VCaP (cell line): ENCODE data around the gene PPFIBP2.

Source experiments
- H3K27ac ChIP-seq: fragments of 450-650 bp; 2 replicates; pipeline ENCODE4 v1.5.1; 2017
- TF ChIP-seq, protein P1 (sequence below): fragments of 450-650 bp; conservative IDR thresholded peaks from 2 replicates; pipeline ENCODE4 v1.5.1; 2017; ENCODE audit warnings: mild to moderate bottlenecking, moderate library complexity

The PPFIBP2 gene

DNA sequence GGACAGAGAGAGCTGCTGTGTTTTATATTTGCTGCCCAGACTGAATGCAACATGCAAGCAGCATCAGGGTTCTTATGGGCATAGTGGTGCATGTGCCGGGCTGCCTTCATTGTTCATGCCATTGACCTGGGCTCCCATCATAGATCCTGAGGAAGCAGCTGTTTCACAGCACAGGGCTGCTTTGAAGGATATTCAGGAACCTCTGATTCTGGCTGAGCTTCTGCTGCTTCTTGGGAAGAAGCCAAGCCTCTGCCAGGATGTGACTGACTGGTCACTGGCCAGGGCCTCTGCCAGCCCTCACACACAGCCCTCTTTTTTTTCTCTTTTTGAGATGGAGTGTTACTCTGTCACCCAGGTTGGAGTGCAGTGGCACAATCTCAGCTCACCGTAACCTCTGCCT lies 116.2 kb downstream of the PPFIBP2 start:
- TF ChIP-seq, protein P1, sequence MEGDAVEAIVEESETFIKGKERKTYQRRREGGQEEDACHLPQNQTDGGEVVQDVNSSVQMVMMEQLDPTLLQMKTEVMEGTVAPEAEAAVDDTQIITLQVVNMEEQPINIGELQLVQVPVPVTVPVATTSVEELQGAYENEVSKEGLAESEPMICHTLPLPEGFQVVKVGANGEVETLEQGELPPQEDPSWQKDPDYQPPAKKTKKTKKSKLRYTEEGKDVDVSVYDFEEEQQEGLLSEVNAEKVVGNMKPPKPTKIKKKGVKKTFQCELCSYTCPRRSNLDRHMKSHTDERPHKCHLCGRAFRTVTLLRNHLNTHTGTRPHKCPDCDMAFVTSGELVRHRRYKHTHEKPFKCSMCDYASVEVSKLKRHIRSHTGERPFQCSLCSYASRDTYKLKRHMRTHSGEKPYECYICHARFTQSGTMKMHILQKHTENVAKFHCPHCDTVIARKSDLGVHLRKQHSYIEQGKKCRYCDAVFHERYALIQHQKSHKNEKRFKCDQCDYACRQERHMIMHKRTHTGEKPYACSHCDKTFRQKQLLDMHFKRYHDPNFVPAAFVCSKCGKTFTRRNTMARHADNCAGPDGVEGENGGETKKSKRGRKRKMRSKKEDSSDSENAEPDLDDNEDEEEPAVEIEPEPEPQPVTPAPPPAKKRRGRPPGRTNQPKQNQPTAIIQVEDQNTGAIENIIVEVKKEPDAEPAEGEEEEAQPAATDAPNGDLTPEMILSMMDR: no peak
- peak overlapping the region; percentile 99 for H3K27ac ChIP-seq

DNA sequence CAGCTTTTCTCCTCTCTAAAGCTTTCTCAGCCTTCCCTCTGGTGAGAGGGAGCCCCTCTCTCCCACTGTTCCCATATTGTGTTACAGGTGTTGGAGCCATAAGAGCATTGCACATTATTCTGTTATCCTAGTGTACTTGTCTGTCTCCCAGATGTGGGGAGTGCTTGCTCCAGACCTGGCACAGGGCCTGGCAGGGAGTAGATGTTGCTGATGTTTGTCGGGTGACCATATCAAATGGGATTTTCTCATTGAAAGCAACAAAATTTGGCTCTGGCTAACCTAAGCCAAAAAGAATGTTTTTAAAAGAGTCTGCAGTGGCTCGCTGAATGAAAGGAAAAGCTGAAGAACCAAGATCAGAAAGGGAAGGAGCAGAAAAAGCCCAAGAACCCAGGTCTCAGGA lies 118.4 kb downstream of the PPFIBP2 start:
- TF ChIP-seq, protein P1: no peak
- peak overlapping the region; percentile 99 for H3K27ac ChIP-seq

DNA sequence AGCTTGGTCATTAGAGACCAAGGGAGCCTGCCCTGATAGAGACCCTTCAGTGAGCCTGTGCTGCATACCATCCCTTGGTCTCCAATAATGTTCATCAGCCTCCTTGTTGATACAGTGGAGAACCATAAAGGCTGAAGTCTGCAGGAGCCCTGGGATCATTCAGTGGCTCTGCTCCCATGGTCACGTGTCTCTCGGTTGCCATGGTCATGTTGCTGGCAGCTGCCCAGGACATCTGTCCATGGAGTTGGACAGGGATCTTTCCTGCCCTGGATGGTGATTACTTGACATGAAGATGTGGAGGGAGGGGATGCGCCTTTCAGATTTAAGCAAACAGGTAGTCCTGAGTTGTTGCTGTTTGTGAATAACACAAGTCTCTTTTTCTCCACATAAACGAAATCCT lies 121.3 kb downstream of the PPFIBP2 start:
- H3K27ac ChIP-seq: peak overlapping the region; percentile 99
- TF ChIP-seq, protein P1: no peak

DNA sequence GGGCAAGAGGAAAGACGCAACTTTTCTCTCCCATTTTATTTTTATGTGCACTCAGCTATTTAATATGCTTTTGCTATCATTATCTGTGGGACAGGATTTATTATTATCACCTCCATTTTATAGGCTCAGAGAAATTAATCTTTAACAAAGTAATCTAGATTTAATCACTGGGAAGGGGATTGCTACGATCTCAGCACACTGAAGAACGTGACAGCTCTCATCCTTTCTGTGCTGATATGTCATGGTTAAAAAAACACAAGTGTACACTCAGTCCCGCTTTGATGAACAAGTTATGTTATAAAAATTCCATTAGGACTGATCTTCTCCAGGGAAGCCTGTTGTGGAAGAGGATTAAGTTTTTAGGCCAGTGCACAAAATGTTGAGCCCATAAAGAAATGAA lies 121.9 kb downstream of the PPFIBP2 start:
- H3K27ac ChIP-seq: peak overlapping the region; percentile 99
- TF ChIP-seq, protein P1: no peak

DNA sequence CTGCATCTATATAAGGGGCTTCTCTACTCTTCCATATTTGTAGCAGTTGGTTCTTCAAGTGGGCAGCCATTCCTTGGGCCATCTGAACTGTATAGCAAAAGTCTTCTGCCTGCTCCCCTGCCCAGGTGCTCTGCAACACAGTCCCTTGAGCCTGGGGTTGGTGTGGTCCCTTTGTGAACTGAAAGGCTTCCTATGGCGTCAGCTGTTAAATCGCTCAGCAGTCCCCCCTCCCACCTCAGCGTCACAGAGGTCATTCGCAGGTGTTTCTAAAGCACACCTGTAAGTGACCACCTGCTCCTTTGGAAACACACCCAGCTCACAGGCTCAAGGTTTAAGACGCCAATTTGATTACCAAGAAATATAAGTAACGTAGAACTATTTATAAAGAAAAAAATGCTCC lies 122.6 kb downstream of the PPFIBP2 start:
- peak overlapping the region; percentile 99 for H3K27ac ChIP-seq

DNA sequence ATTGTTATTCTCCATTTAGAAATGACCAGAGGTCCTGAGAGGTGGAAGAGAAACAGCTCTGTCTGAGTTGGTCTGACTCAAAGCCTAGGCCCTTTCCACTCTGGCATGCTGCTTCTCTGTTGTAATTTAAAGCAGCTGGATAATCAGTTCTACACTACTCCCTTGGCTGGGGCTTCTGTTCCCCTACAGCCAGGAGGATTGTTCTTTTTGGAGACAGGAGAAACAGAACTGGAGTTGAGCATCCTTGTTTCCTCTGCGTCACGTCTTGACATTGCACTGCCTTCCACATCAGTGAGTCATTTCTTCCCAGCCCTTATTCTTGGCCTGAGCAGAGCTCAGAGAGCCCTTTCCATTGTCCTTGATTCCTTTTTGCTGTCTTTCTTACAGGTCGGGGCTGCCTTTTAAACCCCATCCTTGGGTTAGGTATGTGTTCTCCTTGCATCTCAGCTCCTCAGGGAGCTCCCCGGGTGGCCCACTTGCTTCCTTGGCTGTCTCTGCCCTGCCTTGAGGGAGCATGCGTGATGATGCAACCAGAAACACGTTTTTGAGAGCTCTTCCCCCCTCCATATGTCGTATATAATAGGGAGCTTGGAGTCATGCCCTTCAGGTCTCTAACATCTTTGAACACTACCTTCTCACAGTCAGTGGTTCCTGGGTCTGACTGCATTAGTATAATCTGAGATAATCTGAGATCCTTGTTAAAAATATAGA lies 123.8 kb downstream of the PPFIBP2 start:
- H3K27ac ChIP-seq: peak overlapping the region; percentile 99
- TF ChIP-seq, protein P1: no peak

More for the DNA sequence above, 122.6 kb downstream of the PPFIBP2 start:
- TF ChIP-seq, protein P1: no peak

DNA sequence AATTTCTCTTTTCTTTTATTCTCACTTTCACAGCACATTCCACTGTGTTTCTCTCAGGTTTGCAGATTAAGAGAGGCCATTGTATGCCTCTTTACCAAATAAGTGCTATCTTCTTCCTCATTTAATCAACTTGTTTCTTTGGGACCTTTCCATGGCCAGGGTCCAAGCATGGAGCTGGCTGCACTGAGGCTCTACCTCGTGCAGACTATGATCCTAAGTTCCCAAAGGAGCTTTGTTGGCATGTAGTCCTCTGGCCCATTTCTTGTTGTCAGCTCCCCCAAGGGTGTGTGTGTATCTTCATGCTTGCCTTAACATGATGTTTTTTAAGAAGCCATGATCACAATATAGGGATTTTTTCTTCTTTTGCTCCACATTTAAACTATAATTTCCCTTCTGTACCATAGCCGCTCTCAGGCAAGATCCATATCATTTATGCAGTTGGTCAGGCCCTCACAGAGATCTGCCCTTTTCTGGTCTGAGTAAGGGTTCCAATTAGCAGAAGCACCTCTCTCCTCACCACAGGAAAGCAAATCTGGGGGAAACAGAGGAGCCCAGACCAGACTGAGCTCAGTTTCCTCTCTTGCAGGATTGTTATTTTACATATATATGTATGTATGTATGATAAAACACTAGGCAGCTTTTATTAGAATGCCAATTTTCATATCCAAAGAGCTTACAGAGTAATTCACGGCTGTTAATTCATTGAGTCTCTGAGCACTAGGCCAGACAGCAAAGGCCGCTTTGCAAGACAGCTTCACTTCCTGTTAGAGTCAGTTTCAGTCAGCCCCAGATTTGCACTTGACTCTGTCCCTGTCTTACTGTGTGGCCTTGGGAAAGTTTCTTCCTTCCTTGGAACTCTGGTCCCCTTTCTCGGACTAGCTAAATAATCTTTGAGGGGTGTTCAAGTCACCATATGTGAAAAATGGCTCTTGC lies 125.2 kb downstream of the PPFIBP2 start:
- TF ChIP-seq, protein P1: no peak
- H3K27ac ChIP-seq: peak overlapping the region; percentile 99
